HCT116 (cell line): ENCODE data around the gene ELP1. TPM values are rescaled to one million over a fixed set of nuclear protein-coding genes. Genes with fewer than 3 reads are reported as not detected.

Source experiments
- ATAC-seq: fragments of 200-7000 bp; cut with Tn5 transposase; 2 replicates; pipeline ENCODE4 v1.9.1; 2020; ENCODE audit warnings: mild to moderate bottlenecking, moderate library complexity
- BruUV-seq: library from RNA; stranded (reverse); fragments of 400-500 nt; replicated peaks from 2 replicates; lab custom pipeline; 2021; lab: Mats Ljungman, UMichigan
- CTCF ChIA-PET: fragments of 300-600 bp; sonication (Branson Sonifier 250); formaldehyde crosslinking; loops from one replicate; lab custom pipeline; 2021; ENCODE audit warnings: antibody characterized with exemption; lab: Charles Lee
- POLR2A ChIA-PET: fragments of 300-600, 350-600 bp; sonication (Branson Sonifier 250); formaldehyde crosslinking; loops from one replicate; lab custom pipeline; 2021; ENCODE audit warnings: antibody characterized with exemption; lab: Charles Lee
- RAD21 ChIA-PET, 2 experiments: fragments of 300-600 bp; sonication (Branson Sonifier 250); formaldehyde crosslinking; loops; one replicate each; lab custom pipeline; 2023; ENCODE audit warnings: low total read pairs in 2 of 2; ENCODE audit not compliant: uncharacterized antibody in 2 of 2, unreplicated experiment in 2 of 2, low non-redundant PET in 1 of 2; lab: Charles Lee
- DNase-seq: peaks from one replicate; pipeline ENCODE4 v3.0.0-alpha.2; 2010; ENCODE audit warnings: low read depth, low spot score
- H2AFZ ChIP-seq: fragments of 200-600 bp; shearing (Covaris generic), sonication (generic); 2 replicates; pipeline ENCODE4 v1.6.1; 2017; ENCODE audit warnings: low read depth, mixed run types, mixed read lengths, antibody characterized with exemption, low read length; ENCODE audit not compliant: poor library complexity, severe bottlenecking
- H3K27ac ChIP-seq: 2 replicates; pipeline ENCODE4 v1.5.1; 2012; ENCODE audit warnings: low read depth, low read length
- H3K27me3 ChIP-seq: fragments of 200-600 bp; sonication (generic); 2 replicates; pipeline ENCODE4 v1.6.1; 2016; ENCODE audit warnings: mixed run types, low read length, mixed read lengths; ENCODE audit not compliant: insufficient read depth
- H3K36me3 ChIP-seq, 2 experiments: fragments of 200-500 bp in 1 of 2; fragments of 200-600 bp in 1 of 2; sonication (Bioruptor generic) in 1 of 2; sonication (generic) in 1 of 2; 2 replicates each; pipeline versions ENCODE4 v1.5.1 to v1.6.1; 2014 to 2016; ENCODE audit warnings: low read length in 2 of 2, inconsistent platforms in 1 of 2, mixed read lengths in 1 of 2, mixed run types in 1 of 2; ENCODE audit not compliant: insufficient read depth in 2 of 2, control insufficient read depth in 1 of 2
- H3K4me1 ChIP-seq, 2 experiments: fragments of 200-600 bp in 1 of 2; sonication (generic) in 1 of 2; 2 replicates each; pipeline versions ENCODE4 v1.5.1 to v1.6.1; 2012 to 2017; ENCODE audit warnings: low read length in 2 of 2, inconsistent platforms in 1 of 2, mild to moderate bottlenecking in 1 of 2, mixed read lengths in 1 of 2, mixed run types in 1 of 2, moderate library complexity in 1 of 2; ENCODE audit not compliant: insufficient read depth in 2 of 2, control insufficient read depth in 1 of 2
- H3K4me2 ChIP-seq: fragments of 200-600 bp; sonication (generic); 2 replicates; pipeline ENCODE4 v1.6.1; 2017; ENCODE audit warnings: mixed run types, low read length, mixed read lengths
- H3K4me3 ChIP-seq, 2 experiments: fragments of 200-600 bp in 1 of 2; sonication (generic) in 1 of 2; replicated peaks in 1 of 2; 2 replicates each; pipeline ENCODE4 v1.5.1; 2011 to 2016; ENCODE audit warnings: low read length in 2 of 2, control low read depth in 1 of 2, low read depth in 1 of 2, mild to moderate bottlenecking in 1 of 2, mixed read lengths in 1 of 2, mixed run types in 1 of 2
- H3K79me2 ChIP-seq: fragments of 200-600 bp; sonication (generic); 2 replicates; pipeline ENCODE4 v1.6.1; 2017; ENCODE audit warnings: mild to moderate bottlenecking, mixed run types, low read length, moderate library complexity, mixed read lengths; ENCODE audit not compliant: insufficient read depth
- H3K9ac ChIP-seq: fragments of 200-600 bp; sonication (generic); 2 replicates; pipeline ENCODE4 v1.6.1; 2016; ENCODE audit warnings: low read length, mixed read lengths
- H3K9me2 ChIP-seq: fragments of 200-600 bp; sonication (generic), shearing (Covaris generic); 2 replicates; pipeline ENCODE4 v1.6.1; 2017; ENCODE audit warnings: mixed run types, mild to moderate bottlenecking, moderate library complexity; ENCODE audit not compliant: insufficient read depth
- H3K9me3 ChIP-seq, 2 experiments: fragments of 200-500 bp in 1 of 2; fragments of 200-600 bp in 1 of 2; sonication (Bioruptor generic) in 1 of 2; sonication (generic) in 1 of 2; 2 replicates each; pipeline ENCODE4 v1.6.1; 2014 to 2017; ENCODE audit warnings: low read length in 2 of 2, mixed read lengths in 2 of 2, inconsistent platforms in 1 of 2, low read depth in 1 of 2, mild to moderate bottlenecking in 1 of 2, mixed run types in 1 of 2, moderate library complexity in 1 of 2; ENCODE audit not compliant: control insufficient read depth in 1 of 2, insufficient read depth in 1 of 2
- H4K20me1 ChIP-seq: fragments of 200-600 bp; sonication (generic), shearing (Covaris generic); 2 replicates; pipeline ENCODE4 v1.6.1; 2017; ENCODE audit warnings: mixed run types, mild to moderate bottlenecking, moderate library complexity; ENCODE audit not compliant: insufficient read depth
- CBX3 ChIP-seq: IDR thresholded peaks from 2 replicates; pipeline ENCODE4 v1.6.1; 2012; ENCODE audit warnings: low read depth
- EGR1 ChIP-seq: IDR thresholded peaks from 2 replicates; pipeline ENCODE4 v1.6.1; 2012; ENCODE audit warnings: low read depth
- FOSL1 ChIP-seq: IDR thresholded peaks from 2 replicates; pipeline ENCODE4 v1.6.1; 2012; ENCODE audit warnings: low read depth
- MAX ChIP-seq: IDR thresholded peaks from 2 replicates; pipeline ENCODE4 v1.6.1; 2012
- SRF ChIP-seq: IDR thresholded peaks from 2 replicates; pipeline ENCODE4 v1.6.1; 2012; ENCODE audit warnings: low read depth
- TCF7L2 ChIP-seq: IDR thresholded peaks from 2 replicates; pipeline ENCODE4 v1.7.0; 2011; ENCODE audit warnings: borderline replicate concordance, inconsistent platforms; ENCODE audit not compliant: insufficient read depth, insufficient read length; ENCODE audit errors: extremely low read depth
- intact Hi-C: fragments of 100-400 bp; cut with micrococcal nuclease; formaldehyde crosslinking; loops from 2 replicates; pipeline ENCODE4 v1.10.0; 2022
- total RNA-seq: library from RNA; stranded (reverse); gene quantifications from one replicate; pipeline ENCODE4 v1.2.1, GENCODE V29; 2021; ENCODE audit not compliant: unreplicated experiment

ELP1 gene
- total RNA-seq, 1 experiment from 2014 or later, result 28.8 TPM

- peaks cover 0 to 11% of the 10 kb centered on the region in 2 experiments; a peak in 2 of 4 replicates for H3K4me1 ChIP-seq
- H4K20me1 ChIP-seq, result no peaks in the 10 kb centered on the region
- H3K4me2 ChIP-seq, result no peak within 1 kb of the TSS
- H3K27me3 ChIP-seq, result no peaks in the 10 kb centered on the region
- no peak within 1 kb of the TSS for H3K4me3 ChIP-seq
- TF ChIP-seq MAX (no peak), FOSL1 (no peak), EGR1 (no peak), CBX3 (no peak), TCF7L2 (no peak)
- no peaks in the 10 kb centered on the region for H3K79me2 ChIP-seq
- H3K36me3 ChIP-seq, result no peaks in the 10 kb centered on the region
- ChIA-PET POLR2A (no interaction called here), CTCF (no interaction called here), RAD21 (no interaction called here)
- ATAC-seq (no peak), DNase-seq (no peak)
- H3K9me2 ChIP-seq, result no peaks in the 10 kb centered on the region
- no peak within 1 kb of the TSS for H3K27ac ChIP-seq
- no peaks in the 10 kb centered on the region for H3K9me3 ChIP-seq
- no peak within 1 kb of the TSS for H3K9ac ChIP-seq
- no TSS peak for BruUV-seq
- intact Hi-C loops, result loop anchor here (10.0 kb wide), 1 partner anchor 469 kb away; the partner anchor contains the start of gene EPB41L4B
- H2AFZ ChIP-seq, result no peak within 1 kb of the TSS
Observed at GRCh38 chr9:108855888-108856287, 78.0 kb downstream of the ELP1 start, which contains the start of gene ACTL7B. TSS of gene ACTL7B (minus strand) at chr9:108855986. CDS start at chr9:108855930, 56 bp downstream.

GRCh38 chr9:108855529-108855886 is 78.4 kb downstream of the ELP1 start:
- intact Hi-C loops, result loop anchor here (10.0 kb wide), 1 partner anchor 469 kb away; the partner anchor contains the start of gene EPB41L4B
- no TSS peak for BruUV-seq
- Histone ChIP-seq H3K27ac (no peak overlapping the region), H3K27me3 (no peaks in the 10 kb centered on the region), H4K20me1 (no peaks in the 10 kb centered on the region), H3K79me2 (no peaks in the 10 kb centered on the region), H2AFZ (no peak overlapping the region), H3K9me3 (no peaks in the 10 kb centered on the region), H3K9ac (no peak overlapping the region), H3K4me1 (peaks cover 0 to 11% of the 10 kb centered on the region in 2 experiments; a peak in 2 of 4 replicates), H3K4me2 (no peak overlapping the region), H3K9me2 (no peaks in the 10 kb centered on the region), H3K4me3 (no peak overlapping the region), H3K36me3 (no peaks in the 10 kb centered on the region)
- CTCF ChIA-PET, result no interaction called here
- no peak for TF ChIP-seq SRF
- RAD21 ChIA-PET, result no interaction called here
- no peak for ATAC-seq
- POLR2A ChIA-PET, result no interaction called here
- no peak for DNase-seq
